GM12878 (cell line): Measurements from ENCODE around the gene RPS6KA3. TPM values are rescaled to one million over a fixed set of nuclear protein-coding genes. Genes with fewer than 3 reads are reported as not detected.

Experiments
- ATAC-seq: fragments of 200-7000 bp; cut with Tn5 transposase; 3 replicates; pipeline ENCODE4 v1.9.1; 2020; ENCODE audit warnings: mild to moderate bottlenecking, moderate library complexity
- BruUV-seq: library from RNA; stranded (reverse); fragments of 400-500 nt; replicated peaks from 2 replicates; lab custom pipeline; 2021; lab: Mats Ljungman, UMichigan
- CTCF ChIA-PET: fragments of 300-600 bp; sonication (Branson Sonifier 250); formaldehyde crosslinking; extraction: SDS; loops from one replicate; lab custom pipeline; 2021; ENCODE audit warnings: inconsistent platforms; lab: Yijun Ruan, JAX
- POLR2A ChIA-PET: fragments of 350-600 bp; formaldehyde crosslinking; extraction: SDS; loops from one replicate; lab custom pipeline; 2021; ENCODE audit warnings: inconsistent platforms; lab: Charles Lee
- RAD21 ChIA-PET: fragments of 300-600 bp; sonication (Branson Sonifier 250); formaldehyde crosslinking; loops from one replicate; lab custom pipeline; 2023; ENCODE audit warnings: antibody characterized with exemption; ENCODE audit not compliant: unreplicated experiment; lab: Charles Lee
- SMC1A ChIA-PET: fragments of 300-600 bp; sonication (Branson Sonifier 250); formaldehyde crosslinking; loops from one replicate; lab custom pipeline; 2023; ENCODE audit not compliant: unreplicated experiment, uncharacterized antibody; lab: Charles Lee
- DNase-seq: peaks from one replicate; pipeline ENCODE4 v3.0.0-alpha.2; 2011; ENCODE audit warnings: low read depth, low spot score
- FAIRE-seq: peaks from 3 replicates; lab custom pipeline; 2011; peaks lifted over from hg19 to GRCh38; lab: Jason Lieb, UNC
- H2AFZ ChIP-seq: 2 replicates; pipeline ENCODE4 v1.6.0; 2011; ENCODE audit warnings: low read depth, low read length, control low read depth; ENCODE audit not compliant: control insufficient read depth
- H3K27ac ChIP-seq: 2 replicates; pipeline ENCODE4 v1.5.1; 2011; ENCODE audit warnings: control low read depth; ENCODE audit not compliant: control insufficient read depth, insufficient read depth
- H3K27me3 ChIP-seq, 2 experiments: replicated peaks in 1 of 2; 2 replicates each; pipeline versions ENCODE4 v1.6.0 to v1.6.1; 2011; ENCODE audit warnings: low read length in 1 of 2; ENCODE audit not compliant: control insufficient read depth in 2 of 2, insufficient read depth in 2 of 2
- H3K36me3 ChIP-seq, 2 experiments: 2 replicates each; pipeline ENCODE4 v1.5.1; 2011; ENCODE audit warnings: low read length in 1 of 2; ENCODE audit not compliant: control insufficient read depth in 2 of 2, insufficient read depth in 2 of 2
- H3K4me1 ChIP-seq: 2 replicates; pipeline ENCODE4 v1.6.1; 2011; ENCODE audit warnings: mild to moderate bottlenecking, low read length, moderate library complexity, mixed read lengths; ENCODE audit not compliant: control insufficient read depth, insufficient read depth
- H3K4me2 ChIP-seq: 2 replicates; pipeline ENCODE4 v1.6.0; 2011; ENCODE audit warnings: control low read depth; ENCODE audit not compliant: control insufficient read depth, insufficient read depth
- H3K4me3 ChIP-seq: fragments of 200-600 bp; sonication (generic); 2 replicates; pipeline ENCODE4 v1.5.1; 2016
- H3K79me2 ChIP-seq: 2 replicates; pipeline ENCODE4 v1.6.0; 2011; ENCODE audit warnings: low read length; ENCODE audit not compliant: control insufficient read depth, insufficient read depth
- H3K9ac ChIP-seq: 2 replicates; pipeline ENCODE4 v1.8.0; 2011; ENCODE audit warnings: low read length, control low read depth, mixed read lengths; ENCODE audit not compliant: control insufficient read depth, insufficient read depth
- H3K9me3 ChIP-seq: replicated peaks from 3 replicates; pipeline ENCODE4 v1.5.1; 2011; ENCODE audit warnings: mild to moderate bottlenecking, low read length; ENCODE audit not compliant: control insufficient read depth, insufficient read depth
- H4K20me1 ChIP-seq: 2 replicates; pipeline ENCODE4 v1.6.0; 2011; ENCODE audit not compliant: control insufficient read depth, insufficient read depth
- CBX5 ChIP-seq: sonication (generic); IDR thresholded peaks from 2 replicates; pipeline ENCODE4 v1.6.1; 2016; ENCODE audit warnings: low read depth, moderate library complexity, mild to moderate bottlenecking, inconsistent platforms
- GABPA ChIP-seq: IDR thresholded peaks from 2 replicates; pipeline ENCODE4 v1.6.1; 2014; ENCODE audit warnings: antibody characterized with exemption, low read depth, mild to moderate bottlenecking, inconsistent platforms
- HSF1 ChIP-seq: fragments of 150-350 bp; IDR thresholded peaks from 2 replicates; pipeline ENCODE4 v1.6.1; 2014; ENCODE audit warnings: mild to moderate bottlenecking, low read depth, low read length
- JUND ChIP-seq: IDR thresholded peaks from 2 replicates; pipeline ENCODE4 v1.6.1; 2012; ENCODE audit warnings: low read depth, mild to moderate bottlenecking, low read length, improper control_type of control experiment, moderate library complexity
- LARP7 ChIP-seq: fragments of 450-650 bp; IDR thresholded peaks from 2 replicates; pipeline ENCODE4 v1.6.1; 2017; ENCODE audit warnings: mild to moderate bottlenecking
- MAX ChIP-seq: IDR thresholded peaks from 2 replicates; pipeline ENCODE4 v1.6.1; 2012; ENCODE audit warnings: low read depth, low read length, improper control_type of control experiment
- MTA3 ChIP-seq: IDR thresholded peaks from 2 replicates; pipeline ENCODE4 v1.6.1; 2012; ENCODE audit warnings: low read length, inconsistent platforms, borderline replicate concordance
- RELA ChIP-seq: fragments of 450-650 bp; IDR thresholded peaks from 2 replicates; pipeline ENCODE4 v1.8.0; 2014; ENCODE audit warnings: borderline replicate concordance; ENCODE audit not compliant: partially characterized antibody
- REST ChIP-seq: IDR thresholded peaks from 2 replicates; pipeline ENCODE4 v1.6.1; 2012; ENCODE audit warnings: mild to moderate bottlenecking, low read depth, low read length
- SMAD1 ChIP-seq: fragments of 450-650 bp; IDR thresholded peaks from 2 replicates; pipeline ENCODE4 v1.6.1; 2018; ENCODE audit warnings: mild to moderate bottlenecking, low read depth; ENCODE audit not compliant: partially characterized antibody
- SMC3 ChIP-seq: IDR thresholded peaks from 2 replicates; pipeline ENCODE4 v1.6.1; 2011; ENCODE audit warnings: low read length, improper control_type of control experiment, borderline replicate concordance
- ZNF622 ChIP-seq: fragments of 450-650 bp; IDR thresholded peaks from 2 replicates; pipeline ENCODE4 v1.6.1; 2017; ENCODE audit warnings: mild to moderate bottlenecking, inconsistent platforms
- WGBS: methylation state at CpG from one replicate; pipeline ENCODE4 v1.1.6; 2016; ENCODE audit warnings: low lambda C conversion rate; ENCODE audit not compliant: insufficient replicate concordance, insufficient coverage; ENCODE audit errors: missing lambda C conversion rate; 5-methylcytosine and 5-hydroxymethylcytosine counted together
- in situ Hi-C: fragments of 300-500 bp; cut with MboI; formaldehyde crosslinking; loops from 9 replicates; pipeline ENCODE4 v1.14.3; 2018; ENCODE audit warnings: mixed read lengths
- intact Hi-C: fragments of 100-400 bp; cut with micrococcal nuclease; formaldehyde crosslinking; loops from one replicate; pipeline ENCODE4 v1.14.2; 2022; ENCODE audit not compliant: unreplicated experiment
- polyA plus RNA-seq, 11 experiments: library from polyadenylated mRNA; depleted of rRNA in 4 of 11; unstranded in 6 of 11; stranded (reverse) in 5 of 11; fragments of >200 nt; fragmentation: Nextera tagmentation in 4 of 11; fragmentation: Illumina TruSeq in 1 of 11; extraction: Ambion mirVana in 4 of 11; extraction: Trizol in 1 of 11; gene quantifications; 1 replicate in 1 of 11; 2 replicates in 10 of 11; pipeline versions ENCODE4 v1.2.1 to v1.2.3, GENCODE V29; 2011 to 2016; ENCODE audit warnings: inconsistent platforms in 2 of 11, missing spikeins in 2 of 11, low read depth in 1 of 11
- total RNA-seq, 4 experiments: library from RNA; depleted of rRNA in 3 of 4; stranded (reverse); fragments of >200 nt in 3 of 4; fragmentation: Illumina TruSeq in 1 of 4; extraction: Trizol in 1 of 4; gene quantifications; 2 replicates each; pipeline versions ENCODE4 v1.2.1 to v1.2.3, GENCODE V29; 2013 to 2021
- TF ChIP-seq, protein P1 (sequence below): fragments of 450-650 bp; IDR thresholded peaks from 2 replicates; pipeline ENCODE4 v1.6.1; 2014; ENCODE audit warnings: mild to moderate bottlenecking
- TF ChIP-seq, protein P2 (sequence below): fragments of 450-650 bp; IDR thresholded peaks from 2 replicates; pipeline ENCODE4 v1.6.1; 2017; ENCODE audit warnings: mild to moderate bottlenecking, low read depth, inconsistent platforms; ENCODE audit not compliant: poor library complexity, severe bottlenecking
- TF ChIP-seq, protein P3 (sequence below): IDR thresholded peaks from 2 replicates; pipeline ENCODE4 v1.6.1; 2012; ENCODE audit warnings: low read length, inconsistent platforms

Gene RPS6KA3
- total and polyA plus RNA-seq, 10 of the 15 experiments (the other 5 are each of a cell fraction or from before 2014, with no cell fraction given): 2.8 to 35.6 (median 15.8) TPM

DNA sequence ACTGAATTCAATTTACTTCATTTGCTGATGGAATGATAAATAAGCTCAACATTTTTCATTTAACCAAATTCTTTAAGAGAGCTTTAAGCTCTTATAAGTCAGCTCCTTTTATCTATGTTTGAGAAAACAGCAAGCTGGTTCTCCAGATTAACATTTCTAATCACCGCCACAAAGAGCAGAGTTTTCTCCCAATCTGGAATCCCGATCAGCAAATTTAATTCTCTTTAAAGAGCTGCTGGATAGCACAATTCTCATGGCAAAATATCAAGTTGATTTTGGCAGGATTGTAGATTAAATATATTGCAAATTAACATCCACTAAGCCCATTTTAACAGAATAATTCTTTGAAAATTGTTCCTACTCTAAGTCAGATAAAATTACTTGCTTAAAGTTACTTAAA is 48.8 kb downstream of the RPS6KA3 start:
- no peak for FAIRE-seq
- intact Hi-C loops: no loop called here
- SMC1A ChIA-PET: interaction anchor here (0.9 to 1.1 kb wide), 2 partner anchors 40 to 220 kb away, joined by 3 to 4 read pairs; no protein-coding TSS in a partner anchor
- TF ChIP-seq, protein P1, sequence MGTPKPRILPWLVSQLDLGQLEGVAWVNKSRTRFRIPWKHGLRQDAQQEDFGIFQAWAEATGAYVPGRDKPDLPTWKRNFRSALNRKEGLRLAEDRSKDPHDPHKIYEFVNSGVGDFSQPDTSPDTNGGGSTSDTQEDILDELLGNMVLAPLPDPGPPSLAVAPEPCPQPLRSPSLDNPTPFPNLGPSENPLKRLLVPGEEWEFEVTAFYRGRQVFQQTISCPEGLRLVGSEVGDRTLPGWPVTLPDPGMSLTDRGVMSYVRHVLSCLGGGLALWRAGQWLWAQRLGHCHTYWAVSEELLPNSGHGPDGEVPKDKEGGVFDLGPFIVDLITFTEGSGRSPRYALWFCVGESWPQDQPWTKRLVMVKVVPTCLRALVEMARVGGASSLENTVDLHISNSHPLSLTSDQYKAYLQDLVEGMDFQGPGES: no peak
- TF ChIP-seq SMAD1 (no peak), ZNF622 (no peak), LARP7 (no peak), REST (no peak), MAX (no peak), SMC3 (no peak), HSF1 (no peak), MTA3 (no peak), JUND (no peak), GABPA (no peak), CBX5 (no peak), RELA (no peak)
- TF ChIP-seq, protein P2, sequence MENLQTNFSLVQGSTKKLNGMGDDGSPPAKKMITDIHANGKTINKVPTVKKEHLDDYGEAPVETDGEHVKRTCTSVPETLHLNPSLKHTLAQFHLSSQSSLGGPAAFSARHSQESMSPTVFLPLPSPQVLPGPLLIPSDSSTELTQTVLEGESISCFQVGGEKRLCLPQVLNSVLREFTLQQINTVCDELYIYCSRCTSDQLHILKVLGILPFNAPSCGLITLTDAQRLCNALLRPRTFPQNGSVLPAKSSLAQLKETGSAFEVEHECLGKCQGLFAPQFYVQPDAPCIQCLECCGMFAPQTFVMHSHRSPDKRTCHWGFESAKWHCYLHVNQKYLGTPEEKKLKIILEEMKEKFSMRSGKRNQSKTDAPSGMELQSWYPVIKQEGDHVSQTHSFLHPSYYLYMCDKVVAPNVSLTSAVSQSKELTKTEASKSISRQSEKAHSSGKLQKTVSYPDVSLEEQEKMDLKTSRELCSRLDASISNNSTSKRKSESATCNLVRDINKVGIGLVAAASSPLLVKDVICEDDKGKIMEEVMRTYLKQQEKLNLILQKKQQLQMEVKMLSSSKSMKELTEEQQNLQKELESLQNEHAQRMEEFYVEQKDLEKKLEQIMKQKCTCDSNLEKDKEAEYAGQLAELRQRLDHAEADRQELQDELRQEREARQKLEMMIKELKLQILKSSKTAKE: no peak
- TF ChIP-seq, protein P3, sequence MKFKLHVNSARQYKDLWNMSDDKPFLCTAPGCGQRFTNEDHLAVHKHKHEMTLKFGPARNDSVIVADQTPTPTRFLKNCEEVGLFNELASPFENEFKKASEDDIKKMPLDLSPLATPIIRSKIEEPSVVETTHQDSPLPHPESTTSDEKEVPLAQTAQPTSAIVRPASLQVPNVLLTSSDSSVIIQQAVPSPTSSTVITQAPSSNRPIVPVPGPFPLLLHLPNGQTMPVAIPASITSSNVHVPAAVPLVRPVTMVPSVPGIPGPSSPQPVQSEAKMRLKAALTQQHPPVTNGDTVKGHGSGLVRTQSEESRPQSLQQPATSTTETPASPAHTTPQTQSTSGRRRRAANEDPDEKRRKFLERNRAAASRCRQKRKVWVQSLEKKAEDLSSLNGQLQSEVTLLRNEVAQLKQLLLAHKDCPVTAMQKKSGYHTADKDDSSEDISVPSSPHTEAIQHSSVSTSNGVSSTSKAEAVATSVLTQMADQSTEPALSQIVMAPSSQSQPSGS: no peak

More for the DNA sequence above, 48.8 kb downstream of the RPS6KA3 start:
- RAD21 ChIA-PET: no interaction called here
- Histone ChIP-seq H3K4me3 (no peak overlapping the region), H4K20me1 (no peaks in the 10 kb centered on the region), H3K9me3 (no peaks in the 10 kb centered on the region), H3K9ac (no peak overlapping the region), H3K36me3 (no peaks in the 10 kb centered on the region), H3K27ac (no peak overlapping the region), H2AFZ (no peak overlapping the region), H3K4me1 (no peaks in the 10 kb centered on the region), H3K4me2 (no peak overlapping the region), H3K79me2 (no peaks in the 10 kb centered on the region; the same call in 1 of the 2 replicates), H3K27me3 (no peaks in the 10 kb centered on the region)
- POLR2A ChIA-PET: no interaction called here
- BruUV-seq: no TSS peak
- CTCF ChIA-PET: no interaction called here
- WGBS: 51% methylated on average over 2 of the region's 2 CpGs
- ATAC-seq: no peak
- in situ Hi-C loops: no loop called here
- no peak for DNase-seq
